ENCODE results near the gene ITPR2.

DNA sequence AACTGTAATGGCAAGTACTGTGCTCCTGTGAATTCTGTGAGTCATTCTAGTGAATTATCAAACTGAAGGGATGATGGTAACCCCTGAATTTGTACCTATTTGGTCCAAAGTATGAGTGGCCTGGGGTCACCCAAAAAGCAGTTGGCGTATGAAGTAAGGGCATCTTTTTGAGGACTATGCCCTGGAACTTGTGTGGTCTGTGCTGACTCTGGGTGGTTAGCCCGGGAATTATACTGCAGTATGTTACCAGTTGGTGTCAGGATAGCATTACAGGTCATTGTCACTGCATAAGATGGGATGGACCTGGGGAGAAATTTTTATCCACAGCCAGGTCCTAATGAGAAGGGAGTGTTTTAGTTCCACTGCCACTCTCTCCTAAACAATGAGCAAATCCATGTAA is 462.9 kb downstream of the ITPR2 start:
- TF ChIP-seq TAF1 (IDR thresholded peaks at IDR 0.05; ENCODE audit: low read depth, low read length) (no peak), POLR2A (IDR thresholded peaks at IDR 0.05; ENCODE audit: low read depth, low read length) (no peak), SPI1 (IDR thresholded peaks at IDR 0.05; ENCODE audit: low read depth, low read length) (no peak), POLR2AphosphoS5 (IDR thresholded peaks at IDR 0.05; ENCODE audit: low read depth, low read length) (no peak), PAX5 (IDR thresholded peaks at IDR 0.05; ENCODE audit: insufficient read depth, low read length, severe bottlenecking) (no peak)

All from GM12891 (cell line).